ENCODE data around the gene SEMA3G.

The SEMA3G gene

DNA sequence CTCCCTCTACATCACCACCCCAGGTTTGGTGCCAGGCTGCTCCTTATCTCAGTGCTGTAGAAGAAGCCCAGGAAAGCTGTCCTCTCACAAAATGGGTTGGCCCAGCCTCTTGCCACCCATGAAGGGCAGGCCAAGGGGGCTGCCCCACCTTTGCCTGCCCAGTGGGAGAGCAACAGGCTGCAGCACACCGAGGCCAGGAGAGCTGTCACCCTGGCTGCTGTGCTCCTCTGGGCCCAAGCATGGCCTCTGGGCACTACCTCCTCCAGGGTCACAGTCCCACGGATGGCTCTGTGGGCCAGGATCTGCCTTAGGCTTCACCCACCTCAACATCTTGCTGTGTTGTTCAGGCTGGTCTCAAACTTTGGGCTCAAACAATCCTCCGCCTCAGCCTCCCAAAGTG is 43.8 kb upstream of the SEMA3G start:
- no peak overlapping the region for H3K4me3 ChIP-seq (replicated peaks; ENCODE audit: insufficient read depth, low read length)
- DNase-seq (ENCODE audit: low read depth in 1 of 2, low spot score in 1 of 2), result no peak
- H3K27me3 ChIP-seq (ENCODE audit: insufficient read depth, poor library complexity, severe bottlenecking), result no peaks in the 10 kb centered on the region
- TF ChIP-seq, protein P1, sequence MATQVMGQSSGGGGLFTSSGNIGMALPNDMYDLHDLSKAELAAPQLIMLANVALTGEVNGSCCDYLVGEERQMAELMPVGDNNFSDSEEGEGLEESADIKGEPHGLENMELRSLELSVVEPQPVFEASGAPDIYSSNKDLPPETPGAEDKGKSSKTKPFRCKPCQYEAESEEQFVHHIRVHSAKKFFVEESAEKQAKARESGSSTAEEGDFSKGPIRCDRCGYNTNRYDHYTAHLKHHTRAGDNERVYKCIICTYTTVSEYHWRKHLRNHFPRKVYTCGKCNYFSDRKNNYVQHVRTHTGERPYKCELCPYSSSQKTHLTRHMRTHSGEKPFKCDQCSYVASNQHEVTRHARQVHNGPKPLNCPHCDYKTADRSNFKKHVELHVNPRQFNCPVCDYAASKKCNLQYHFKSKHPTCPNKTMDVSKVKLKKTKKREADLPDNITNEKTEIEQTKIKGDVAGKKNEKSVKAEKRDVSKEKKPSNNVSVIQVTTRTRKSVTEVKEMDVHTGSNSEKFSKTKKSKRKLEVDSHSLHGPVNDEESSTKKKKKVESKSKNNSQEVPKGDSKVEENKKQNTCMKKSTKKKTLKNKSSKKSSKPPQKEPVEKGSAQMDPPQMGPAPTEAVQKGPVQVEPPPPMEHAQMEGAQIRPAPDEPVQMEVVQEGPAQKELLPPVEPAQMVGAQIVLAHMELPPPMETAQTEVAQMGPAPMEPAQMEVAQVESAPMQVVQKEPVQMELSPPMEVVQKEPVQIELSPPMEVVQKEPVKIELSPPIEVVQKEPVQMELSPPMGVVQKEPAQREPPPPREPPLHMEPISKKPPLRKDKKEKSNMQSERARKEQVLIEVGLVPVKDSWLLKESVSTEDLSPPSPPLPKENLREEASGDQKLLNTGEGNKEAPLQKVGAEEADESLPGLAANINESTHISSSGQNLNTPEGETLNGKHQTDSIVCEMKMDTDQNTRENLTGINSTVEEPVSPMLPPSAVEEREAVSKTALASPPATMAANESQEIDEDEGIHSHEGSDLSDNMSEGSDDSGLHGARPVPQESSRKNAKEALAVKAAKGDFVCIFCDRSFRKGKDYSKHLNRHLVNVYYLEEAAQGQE (IDR thresholded peaks at IDR 0.05; ENCODE audit: insufficient replicate concordance, low read depth), result no peak
- TF ChIP-seq GABPA (IDR thresholded peaks at IDR 0.05; ENCODE audit: low read depth) (no peak), SPI1 (IDR thresholded peaks at IDR 0.05; ENCODE audit: borderline replicate concordance, low read depth) (no peak)
- H3K27ac ChIP-seq (replicated peaks), result no peak overlapping the region

DNA sequence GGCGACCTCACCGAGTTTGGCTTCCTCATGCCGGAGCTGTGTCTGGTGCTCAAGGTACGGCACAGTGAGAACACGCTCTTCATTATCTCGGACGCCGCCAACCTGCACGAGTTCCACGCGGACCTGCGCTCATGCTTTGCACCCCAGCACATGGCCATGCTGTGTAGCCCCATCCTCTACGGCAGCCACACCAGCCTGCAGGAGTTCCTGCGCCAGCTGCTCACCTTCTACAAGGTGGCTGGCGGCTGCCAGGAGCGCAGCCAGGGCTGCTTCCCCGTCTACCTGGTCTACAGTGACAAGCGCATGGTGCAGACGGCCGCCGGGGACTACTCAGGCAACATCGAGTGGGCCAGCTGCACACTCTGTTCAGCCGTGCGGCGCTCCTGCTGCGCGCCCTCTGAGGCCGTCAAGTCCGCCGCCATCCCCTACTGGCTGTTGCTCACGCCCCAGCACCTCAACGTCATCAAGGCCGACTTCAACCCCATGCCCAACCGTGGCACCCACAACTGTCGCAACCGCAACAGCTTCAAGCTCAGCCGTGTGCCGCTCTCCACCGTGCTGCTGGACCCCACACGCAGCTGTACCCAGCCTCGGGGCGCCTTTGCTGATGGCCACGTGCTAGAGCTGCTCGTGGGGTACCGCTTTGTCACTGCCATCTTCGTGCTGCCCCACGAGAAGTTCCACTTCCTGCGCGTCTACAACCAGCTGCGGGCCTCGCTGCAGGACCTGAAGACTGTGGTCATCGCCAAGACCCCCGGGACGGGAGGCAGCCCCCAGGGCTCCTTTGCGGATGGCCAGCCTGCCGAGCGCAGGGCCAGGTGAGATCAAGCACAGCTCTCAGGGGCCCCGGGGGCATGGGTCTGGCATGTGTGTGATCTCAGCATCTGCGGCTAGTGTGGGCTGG is 43.1 kb upstream of the SEMA3G start:
- TF ChIP-seq, protein P1 (IDR thresholded peaks at IDR 0.05; ENCODE audit: insufficient replicate concordance, low read depth), result no peak
- TF ChIP-seq POLR2AphosphoS5 (IDR thresholded peaks at IDR 0.05; ENCODE audit: low read depth) (no peak), GABPA (IDR thresholded peaks at IDR 0.05; ENCODE audit: low read depth) (no peak), SPI1 (IDR thresholded peaks at IDR 0.05; ENCODE audit: borderline replicate concordance, low read depth) (no peak)
- TF ChIP-seq, protein P2, sequence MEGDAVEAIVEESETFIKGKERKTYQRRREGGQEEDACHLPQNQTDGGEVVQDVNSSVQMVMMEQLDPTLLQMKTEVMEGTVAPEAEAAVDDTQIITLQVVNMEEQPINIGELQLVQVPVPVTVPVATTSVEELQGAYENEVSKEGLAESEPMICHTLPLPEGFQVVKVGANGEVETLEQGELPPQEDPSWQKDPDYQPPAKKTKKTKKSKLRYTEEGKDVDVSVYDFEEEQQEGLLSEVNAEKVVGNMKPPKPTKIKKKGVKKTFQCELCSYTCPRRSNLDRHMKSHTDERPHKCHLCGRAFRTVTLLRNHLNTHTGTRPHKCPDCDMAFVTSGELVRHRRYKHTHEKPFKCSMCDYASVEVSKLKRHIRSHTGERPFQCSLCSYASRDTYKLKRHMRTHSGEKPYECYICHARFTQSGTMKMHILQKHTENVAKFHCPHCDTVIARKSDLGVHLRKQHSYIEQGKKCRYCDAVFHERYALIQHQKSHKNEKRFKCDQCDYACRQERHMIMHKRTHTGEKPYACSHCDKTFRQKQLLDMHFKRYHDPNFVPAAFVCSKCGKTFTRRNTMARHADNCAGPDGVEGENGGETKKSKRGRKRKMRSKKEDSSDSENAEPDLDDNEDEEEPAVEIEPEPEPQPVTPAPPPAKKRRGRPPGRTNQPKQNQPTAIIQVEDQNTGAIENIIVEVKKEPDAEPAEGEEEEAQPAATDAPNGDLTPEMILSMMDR (IDR thresholded peaks at IDR 0.05; ENCODE audit: insufficient read depth, low read length), result no peak
- no peak for DNase-seq (ENCODE audit: low read depth in 1 of 2, low spot score in 1 of 2)
- Histone ChIP-seq H3K27ac (replicated peaks) (no peak overlapping the region), H3K27me3 (ENCODE audit: insufficient read depth, poor library complexity, severe bottlenecking) (no peaks in the 10 kb centered on the region), H3K4me3 (replicated peaks; ENCODE audit: insufficient read depth, low read length) (no peak overlapping the region)

DNA sequence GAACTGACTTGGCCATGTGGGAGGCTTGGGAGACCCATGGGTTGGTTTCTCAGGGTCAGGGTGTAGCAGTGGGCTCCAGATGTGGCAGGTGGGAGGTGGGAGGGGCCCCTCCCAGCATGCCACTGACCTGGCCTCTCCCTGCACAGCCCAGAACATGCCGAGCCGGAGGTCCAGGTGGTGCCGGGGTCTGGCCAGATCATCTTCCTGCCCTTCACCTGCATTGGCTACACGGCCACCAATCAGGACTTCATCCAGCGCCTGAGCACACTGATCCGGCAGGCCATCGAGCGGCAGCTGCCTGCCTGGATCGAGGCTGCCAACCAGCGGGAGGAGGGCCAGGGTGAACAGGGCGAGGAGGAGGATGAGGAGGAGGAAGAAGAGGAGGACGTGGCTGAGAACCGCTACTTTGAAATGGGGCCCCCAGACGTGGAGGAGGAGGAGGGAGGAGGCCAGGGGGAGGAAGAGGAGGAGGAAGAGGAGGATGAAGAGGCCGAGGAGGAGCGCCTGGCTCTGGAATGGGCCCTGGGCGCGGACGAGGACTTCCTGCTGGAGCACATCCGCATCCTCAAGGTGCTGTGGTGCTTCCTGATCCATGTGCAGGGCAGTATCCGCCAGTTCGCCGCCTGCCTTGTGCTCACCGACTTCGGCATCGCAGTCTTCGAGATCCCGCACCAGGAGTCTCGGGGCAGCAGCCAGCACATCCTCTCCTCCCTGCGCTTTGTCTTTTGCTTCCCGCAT is 42.3 kb upstream of the SEMA3G start:
- no peak for DNase-seq (ENCODE audit: low read depth in 1 of 2, low spot score in 1 of 2)
- no peaks in the 10 kb centered on the region for H3K27me3 ChIP-seq (ENCODE audit: insufficient read depth, poor library complexity, severe bottlenecking)
- H3K27ac ChIP-seq (replicated peaks), result no peak overlapping the region
- no peak overlapping the region for H3K4me3 ChIP-seq (replicated peaks; ENCODE audit: insufficient read depth, low read length)
- TF ChIP-seq POLR2AphosphoS5 (IDR thresholded peaks at IDR 0.05; ENCODE audit: low read depth) (no peak; the same call in 1 of the 2 replicates), GABPA (IDR thresholded peaks at IDR 0.05; ENCODE audit: low read depth) (no peak)
- TF ChIP-seq, protein P2 (IDR thresholded peaks at IDR 0.05; ENCODE audit: insufficient read depth, low read length), result no peak

Data from HL-60 (cell line).